Measurements from ENCODE around the gene EFCAB12.

EFCAB12 gene

GRCh38 chr3:129428376-129429079 is at the start of gene EFCAB12:
Gene EFCAB12 (minus strand): TSS chr3:129428636. CDS start chr3:129428488, 148 bp downstream.
- peak; percentile 83 for DNase-seq (ENCODE audit: low read depth, low spot score)

- DNase-seq (ENCODE audit: low read depth, low spot score) = no peak
These were observed 48.1 kb upstream of the EFCAB12 start for GRCh38 chr3:129476586-129476985.

- DNase-seq (ENCODE audit: low read depth, low spot score) = no peak
These were observed 47.4 kb upstream of the EFCAB12 start for GRCh38 chr3:129475863-129476262.

DNA sequence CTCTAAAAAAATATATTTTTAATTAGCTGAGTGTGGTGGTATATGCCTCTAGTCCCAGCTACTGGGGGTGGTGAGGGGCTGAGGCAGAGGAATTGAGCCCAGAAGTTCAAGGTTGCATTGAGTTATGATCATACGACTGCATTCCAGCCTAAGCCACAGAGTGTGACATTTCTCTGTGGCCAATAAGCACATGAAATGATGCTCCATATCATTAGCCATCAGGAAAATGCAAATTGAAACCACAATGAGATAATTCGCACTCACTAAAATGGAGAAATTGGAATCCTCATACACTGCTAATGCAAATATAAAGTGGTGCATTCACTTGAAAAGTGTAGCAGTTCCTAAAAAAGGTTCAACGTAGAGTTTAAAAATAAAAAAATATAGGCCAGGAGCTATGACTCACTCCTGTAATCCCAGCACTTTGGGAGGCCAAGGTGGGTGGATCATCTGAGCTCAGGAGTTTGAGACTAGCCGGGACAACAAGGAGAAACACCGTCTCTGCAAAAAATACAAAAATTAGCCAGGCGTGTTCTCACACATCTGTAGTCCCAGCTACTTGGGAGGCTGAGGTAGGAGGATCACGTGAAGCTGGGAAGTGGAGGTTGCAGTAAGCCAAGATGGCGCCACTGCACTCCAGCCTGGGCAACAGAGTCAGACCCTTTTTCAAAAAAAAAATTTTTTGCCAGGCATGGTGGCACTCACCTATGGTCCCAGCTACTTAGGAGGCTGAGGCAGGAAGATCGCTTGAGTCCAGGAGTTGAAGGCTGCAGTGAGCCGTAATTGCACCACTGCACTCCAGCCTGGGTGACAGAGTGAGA is 46.8 kb upstream of the EFCAB12 start:
- no peak for DNase-seq (ENCODE audit: low read depth, low spot score)

GRCh38 chr3:129473769-129474152 is 45.3 kb upstream of the EFCAB12 start:
- DNase-seq (ENCODE audit: low read depth, low spot score) = no peak

- no peak for DNase-seq (ENCODE audit: low read depth, low spot score)
These were observed 44.8 kb upstream of the EFCAB12 start for GRCh38 chr3:129473067-129473768.

GRCh38 chr3:129470861-129471260 is 42.4 kb upstream of the EFCAB12 start:
- DNase-seq (ENCODE audit: low read depth, low spot score) = no peak

GRCh38 chr3:129469026-129469425 is 40.6 kb upstream of the EFCAB12 start:
- DNase-seq (ENCODE audit: low read depth, low spot score) = no peak

- no peak for DNase-seq (ENCODE audit: low read depth, low spot score)
These were observed 39.5 kb upstream of the EFCAB12 start for GRCh38 chr3:129467932-129468331.

- DNase-seq (ENCODE audit: low read depth, low spot score) = no peak
These were observed 35.3 kb upstream of the EFCAB12 start for GRCh38 chr3:129463716-129464115.

- no peak for DNase-seq (ENCODE audit: low read depth, low spot score)
These were observed 34.7 kb upstream of the EFCAB12 start for GRCh38 chr3:129463094-129463493.

GRCh38 chr3:129462361-129462968 is 34.0 kb upstream of the EFCAB12 start:
- DNase-seq (ENCODE audit: low read depth, low spot score) = no peak

DNA sequence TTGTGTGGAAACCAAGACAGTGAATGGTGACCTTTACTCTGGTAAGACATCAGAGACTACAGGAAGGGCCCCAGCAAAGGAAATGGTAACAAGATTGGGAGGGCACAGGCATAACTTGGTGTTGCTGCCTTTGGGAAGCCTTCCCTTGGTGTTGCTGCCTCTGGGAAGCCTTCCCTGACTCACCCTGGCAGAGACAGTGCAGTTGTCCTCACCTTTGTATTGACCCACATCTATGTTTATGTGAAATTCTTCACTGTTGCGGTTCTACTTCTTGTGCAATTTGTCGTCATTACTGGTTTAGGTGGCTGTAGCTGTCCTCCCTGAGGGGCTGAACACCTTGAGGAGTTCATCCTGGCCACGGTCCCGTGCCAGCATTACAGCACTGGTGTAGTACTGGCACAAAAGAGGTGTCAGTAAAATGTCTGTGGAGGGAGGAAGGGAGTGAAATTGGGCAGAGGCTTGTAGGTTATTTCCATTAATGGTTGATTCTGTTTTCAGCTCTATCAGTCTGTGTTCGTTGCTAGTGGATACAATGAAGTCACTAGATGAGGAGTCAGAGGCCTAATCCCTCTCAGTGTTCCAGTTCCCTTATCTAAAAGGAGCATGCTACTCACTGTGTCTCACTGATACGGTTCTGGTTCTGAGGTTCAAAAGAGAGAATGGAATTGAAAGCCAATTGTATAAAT is 33.2 kb upstream of the EFCAB12 start:
- DNase-seq (ENCODE audit: low read depth, low spot score) = no peak

DNA sequence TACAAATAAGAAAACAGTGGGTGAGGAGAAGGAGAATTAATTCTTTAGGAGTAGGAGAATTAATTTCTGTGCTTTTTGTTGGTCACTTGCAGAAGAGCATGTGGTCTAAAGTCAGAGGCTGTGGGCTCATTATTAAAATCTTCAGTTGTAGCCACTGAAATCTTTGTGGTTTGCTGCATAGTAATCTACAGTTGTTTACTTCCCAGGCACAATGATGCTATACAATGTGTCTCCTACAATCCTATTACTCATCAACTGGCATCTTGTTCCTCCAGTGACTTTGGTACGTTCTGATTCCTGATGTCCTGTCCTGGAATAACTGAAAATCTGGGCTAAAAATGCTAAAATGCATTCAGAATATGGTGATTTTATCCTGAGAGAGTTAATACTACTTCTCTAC is 32.6 kb upstream of the EFCAB12 start:
- DNase-seq (ENCODE audit: low read depth, low spot score) = no peak

DNA sequence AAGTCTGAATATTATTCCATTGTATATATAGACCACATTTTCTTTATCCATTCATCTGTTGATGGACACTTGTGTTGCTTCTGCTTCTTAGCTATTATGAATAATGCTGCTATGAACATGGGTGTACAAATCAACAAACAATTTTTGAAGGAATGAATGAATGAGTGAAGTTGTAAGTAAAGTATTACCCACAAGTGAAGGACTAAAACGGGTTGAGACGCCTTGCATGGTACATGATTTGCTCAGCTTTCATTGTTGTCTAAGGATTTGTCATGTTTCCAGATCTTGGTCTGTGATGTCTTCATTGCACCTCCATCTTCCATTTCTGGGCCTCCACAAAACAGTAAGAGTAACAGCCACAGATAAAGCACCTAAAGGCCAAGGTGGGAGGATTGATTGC is 32.1 kb upstream of the EFCAB12 start:
- no peak for DNase-seq (ENCODE audit: low read depth, low spot score)

GRCh38 chr3:129460155-129460554 is 31.7 kb upstream of the EFCAB12 start:
- DNase-seq (ENCODE audit: low read depth, low spot score) = no peak

- no peak for DNase-seq (ENCODE audit: low read depth, low spot score)
These were observed 25.3 kb upstream of the EFCAB12 start for GRCh38 chr3:129453732-129454131.

- no peak for DNase-seq (ENCODE audit: low read depth, low spot score)
These were observed 21.1 kb upstream of the EFCAB12 start for GRCh38 chr3:129449279-129450115.

DNA sequence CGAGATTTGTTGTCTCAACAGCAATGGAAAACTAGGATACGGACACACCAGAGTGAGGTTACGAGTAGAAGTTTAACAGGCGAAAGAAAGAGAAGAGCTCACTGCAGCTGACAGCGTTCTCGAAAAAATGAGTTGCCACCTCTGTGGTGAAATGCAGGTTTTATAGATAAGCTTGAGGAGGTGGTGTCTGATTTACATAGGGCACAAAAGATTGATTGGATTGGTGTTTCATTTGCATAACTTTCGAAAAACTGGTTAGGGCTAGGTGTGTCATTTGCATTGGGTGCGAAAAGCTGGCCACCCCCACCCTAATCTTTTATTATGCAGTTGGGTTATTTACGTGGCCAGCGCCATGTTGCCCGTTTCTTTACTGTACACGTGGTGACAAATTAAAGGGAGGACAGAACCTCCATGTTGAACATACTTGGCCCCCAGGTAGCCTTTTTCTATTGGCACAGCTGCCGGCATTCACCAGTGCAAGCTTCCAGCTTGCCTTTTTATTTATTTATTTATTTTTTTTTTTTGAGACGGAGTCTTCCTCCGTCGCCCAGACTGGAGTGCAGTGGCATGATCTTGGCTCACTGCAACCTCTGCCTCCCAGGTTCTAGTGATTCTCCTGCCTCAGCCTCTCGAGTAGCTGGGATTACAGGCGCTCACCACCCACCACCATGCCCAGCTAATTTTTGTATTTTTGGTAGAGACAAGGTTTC is 19.9 kb upstream of the EFCAB12 start:
- no peak for DNase-seq (ENCODE audit: low read depth, low spot score)

DNA sequence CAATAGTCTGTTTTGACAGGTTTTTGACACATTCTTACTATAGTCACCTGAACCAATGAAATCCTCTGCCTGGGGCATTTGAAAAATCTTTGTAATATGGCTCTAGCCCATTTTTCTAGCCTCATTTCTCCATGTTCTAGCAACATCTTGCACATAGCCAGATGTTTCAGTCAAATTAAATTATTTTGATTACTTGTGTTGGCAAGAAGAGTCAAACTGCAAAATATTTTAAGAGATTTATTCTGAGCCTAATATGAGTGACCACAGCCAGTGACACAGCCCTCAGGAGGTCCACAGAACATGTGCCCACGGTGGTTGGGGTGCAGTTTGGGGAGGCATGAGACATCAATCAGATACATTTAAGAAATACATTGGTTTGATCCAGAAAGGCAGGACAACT is 18.5 kb upstream of the EFCAB12 start:
- DNase-seq (ENCODE audit: low read depth, low spot score) = no peak

Measured in smooth muscle cell of the brain vasculature (primary cell).